ENCODE measurements around the gene FOXP1.

Gene FOXP1

DNA sequence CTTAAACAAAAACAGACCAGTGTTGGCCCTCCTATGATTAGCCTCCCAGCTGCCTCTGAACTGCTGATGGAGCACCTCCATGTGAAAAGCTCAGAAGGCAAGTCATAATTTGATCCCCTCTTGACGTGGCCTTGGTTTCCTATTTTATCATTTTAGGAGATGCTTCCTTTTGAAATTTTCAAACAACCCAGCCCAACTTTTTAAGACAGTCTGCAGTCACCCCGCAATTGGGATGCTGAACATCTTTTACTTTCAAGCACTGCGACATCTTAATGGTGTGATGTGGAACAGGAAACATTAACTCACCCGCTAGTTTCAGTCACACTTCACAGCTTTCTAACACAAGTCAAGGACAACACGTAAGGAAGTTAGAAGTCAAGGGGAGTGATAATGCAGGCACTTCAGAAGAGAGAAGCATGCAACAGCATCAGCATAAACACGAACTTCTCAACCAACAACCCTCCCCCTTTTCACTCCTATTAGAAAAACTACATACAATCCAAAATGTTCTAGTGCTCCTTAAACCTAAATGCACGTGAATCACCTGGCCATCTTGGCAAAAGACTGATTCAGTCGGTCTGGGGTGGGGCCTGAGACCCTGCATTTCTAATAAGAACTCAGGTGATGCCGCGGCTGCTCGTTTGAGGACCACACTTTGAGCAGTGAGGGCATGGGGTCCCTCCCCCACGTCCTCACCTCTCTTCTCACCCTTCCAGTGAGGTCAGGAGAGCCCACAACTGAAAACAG lies 161.5 kb downstream of the FOXP1 start:
- DNase-seq, result no peak

DNA sequence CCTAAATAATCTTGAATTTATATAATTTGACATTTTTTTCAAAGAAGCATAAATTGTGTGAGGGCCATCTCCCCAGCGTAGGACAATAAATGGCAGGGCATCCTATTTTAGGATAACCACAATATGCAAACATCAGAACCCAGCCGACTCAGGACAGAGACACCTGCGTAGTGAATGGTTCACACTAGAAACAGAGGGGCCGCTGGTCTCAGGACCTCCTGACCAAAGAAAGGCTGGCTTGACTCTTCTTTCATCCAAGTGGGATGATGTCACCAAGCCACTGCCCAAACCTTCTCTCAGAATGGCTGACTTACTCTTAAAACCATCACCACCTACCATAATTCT lies 162.1 kb downstream of the FOXP1 start:
- DNase-seq, result no peak

- DNase-seq, result no peak
Observed at GRCh38 chr3:71419369-71419768, 164.2 kb downstream of the FOXP1 start.

DNA sequence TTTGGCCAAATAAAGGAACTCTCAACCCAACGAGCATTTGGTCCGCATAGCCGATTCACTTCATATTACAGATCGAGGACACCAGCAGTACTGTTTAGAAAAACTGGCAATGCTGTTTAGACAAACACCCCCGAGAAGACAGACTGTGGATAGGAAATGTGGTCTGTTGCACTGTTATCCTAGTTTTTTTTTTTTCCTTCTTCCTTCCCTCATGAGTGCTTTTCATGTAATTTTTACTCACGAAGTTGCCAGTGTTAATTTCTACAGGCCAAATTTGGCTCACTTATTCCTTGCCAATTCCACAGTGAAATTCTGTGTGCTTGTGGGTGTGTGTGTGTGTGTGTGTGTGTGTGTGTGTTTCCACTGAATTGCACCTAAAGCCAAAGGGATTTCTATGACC lies 165.7 kb downstream of the FOXP1 start:
- no peak for DNase-seq

DNA sequence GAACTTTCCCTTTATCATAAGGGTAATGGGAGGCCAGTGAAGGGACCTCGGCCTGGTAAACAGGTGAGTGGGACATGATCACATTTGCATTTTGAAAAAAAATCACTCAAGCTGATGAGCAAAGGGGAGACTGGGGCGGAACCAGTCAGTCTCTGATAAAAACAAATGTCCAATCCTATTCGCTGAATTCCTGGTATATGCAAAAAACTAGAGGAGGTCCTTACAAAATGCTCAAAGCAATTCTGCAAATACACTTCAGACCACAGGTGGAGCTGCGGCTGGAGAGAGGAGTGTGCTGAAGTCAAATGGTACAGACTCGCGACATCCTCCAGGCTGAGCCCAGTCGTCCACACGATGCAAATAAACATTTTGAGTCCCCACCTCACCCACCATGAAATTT lies 166.7 kb downstream of the FOXP1 start:
- no peak for DNase-seq

DNA sequence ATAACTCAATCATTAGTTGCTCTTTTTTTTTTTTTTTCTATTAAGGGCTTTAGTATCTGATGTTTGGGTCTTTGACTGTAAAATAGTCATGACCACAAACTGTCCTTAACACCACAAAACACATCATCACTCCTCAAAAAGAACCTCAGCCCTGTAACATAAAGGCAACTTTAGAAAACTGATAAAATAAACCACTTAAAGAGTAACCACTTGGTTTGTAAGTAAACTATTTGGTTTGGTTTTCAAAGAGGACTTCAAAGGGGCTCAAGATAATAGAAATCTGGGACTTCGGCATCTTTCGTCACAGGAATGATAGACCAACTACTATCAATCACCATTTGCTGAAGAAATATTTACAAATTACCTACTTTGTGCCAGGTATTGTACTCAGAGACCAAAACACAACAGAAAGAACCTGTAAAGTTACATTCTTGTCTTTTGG lies 167.8 kb downstream of the FOXP1 start:
- no peak for DNase-seq

- DNase-seq, result no peak
Observed at GRCh38 chr3:71414189-71414927, 169.2 kb downstream of the FOXP1 start.

DNA sequence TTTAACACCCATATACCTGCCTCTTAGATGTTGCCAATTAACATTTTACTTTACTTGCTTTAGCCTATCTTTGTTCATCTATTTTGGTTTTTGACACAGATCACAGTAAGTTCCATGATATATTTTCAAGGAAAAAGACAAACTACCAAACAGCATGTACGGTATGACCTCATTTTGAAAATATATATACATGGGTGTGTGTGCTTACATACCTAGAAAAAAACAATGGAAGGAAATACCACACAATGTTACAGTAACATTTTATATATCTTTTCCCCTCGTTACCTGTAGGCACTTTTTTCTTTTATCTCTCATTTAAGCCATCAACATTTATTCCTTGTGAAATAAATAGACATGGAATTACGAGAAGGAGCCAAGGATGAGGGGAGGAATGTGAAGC lies 170.0 kb downstream of the FOXP1 start:
- DNase-seq, result no peak

DNA sequence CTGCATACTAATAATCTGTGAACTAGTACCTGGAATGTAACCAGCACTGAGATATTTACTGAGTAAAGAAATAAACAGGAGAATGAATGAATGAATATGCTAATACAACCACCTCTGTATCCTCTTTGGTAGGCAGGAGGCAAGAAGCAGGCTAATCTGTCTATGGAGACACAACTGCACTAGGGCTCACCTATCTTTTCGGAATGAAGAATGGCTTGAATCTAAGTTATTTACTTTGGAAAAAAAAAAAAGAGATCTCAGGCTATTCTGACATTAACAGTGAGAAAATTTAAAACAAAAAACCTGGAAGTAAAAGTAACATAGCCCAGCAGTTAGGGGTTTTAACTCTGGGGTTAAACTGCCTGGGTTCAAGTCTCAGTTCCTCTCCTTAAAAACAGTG lies 174.2 kb downstream of the FOXP1 start:
- no peak for DNase-seq

- DNase-seq, result no peak
Observed at GRCh38 chr3:71408903-71409302, 174.6 kb downstream of the FOXP1 start.

- DNase-seq, result no peak
Observed at GRCh38 chr3:71407823-71408222, 175.7 kb downstream of the FOXP1 start.

- no peak for DNase-seq
Observed at GRCh38 chr3:71406972-71407810, 176.3 kb downstream of the FOXP1 start.

- DNase-seq, result no peak
Observed at GRCh38 chr3:71402911-71403310, 180.6 kb downstream of the FOXP1 start.

GRCh38 chr3:71402280-71402679 lies 181.2 kb downstream of the FOXP1 start:
- no peak for DNase-seq

- DNase-seq, result no peak
Observed at GRCh38 chr3:71401695-71402231, 181.8 kb downstream of the FOXP1 start.

DNA sequence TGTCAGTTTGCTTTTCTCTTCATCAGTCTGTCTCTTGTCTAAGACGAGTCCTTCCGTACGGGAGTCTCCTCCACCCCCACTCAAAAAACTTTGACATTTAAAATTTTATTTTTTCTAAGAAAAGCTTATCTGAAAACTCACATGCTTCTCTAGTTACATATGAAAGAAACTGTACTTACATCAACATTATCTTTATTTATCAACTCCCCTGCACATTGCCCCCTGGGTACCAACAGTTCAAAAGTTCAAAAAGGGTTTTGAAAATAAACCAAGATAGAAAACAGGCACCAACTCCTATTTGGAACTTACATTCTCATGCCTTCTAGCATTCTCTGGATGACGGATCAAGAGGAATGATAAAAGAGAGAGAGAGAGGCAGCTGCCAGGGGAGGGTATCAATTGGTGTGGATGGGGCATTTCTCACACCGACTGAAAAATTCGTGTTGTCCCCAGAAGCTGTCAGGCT lies 182.5 kb downstream of the FOXP1 start:
- no peak for DNase-seq

GRCh38 chr3:71399478-71399877 lies 184.1 kb downstream of the FOXP1 start:
- no peak for DNase-seq

GRCh38 chr3:71398157-71398836 lies 185.2 kb downstream of the FOXP1 start:
- no peak for DNase-seq

DNA sequence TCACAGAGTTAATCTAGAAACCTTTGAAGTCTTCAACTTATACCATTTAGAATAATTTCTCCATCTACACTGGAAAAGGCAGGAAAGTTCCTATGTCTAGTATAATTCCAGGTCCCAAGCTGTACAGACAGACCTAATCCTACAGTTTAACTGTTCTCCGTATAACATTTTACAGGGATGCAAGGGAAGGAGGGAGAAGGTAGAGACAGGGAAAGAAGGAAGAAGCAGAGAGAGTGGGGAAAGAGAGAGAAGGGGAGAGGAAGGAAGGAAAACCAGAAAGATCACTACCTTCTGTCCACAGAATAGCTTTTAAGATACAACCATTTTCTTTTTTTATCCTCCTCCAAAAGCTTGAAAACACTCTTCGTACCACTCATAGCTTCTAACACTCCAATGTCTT lies 185.8 kb downstream of the FOXP1 start:
- DNase-seq, result no peak

GRCh38 chr3:71397046-71397445 lies 186.5 kb downstream of the FOXP1 start:
- DNase-seq, result no peak

GRCh38 chr3:71395927-71396695 lies 187.4 kb downstream of the FOXP1 start:
- DNase-seq, result no peak

DNA sequence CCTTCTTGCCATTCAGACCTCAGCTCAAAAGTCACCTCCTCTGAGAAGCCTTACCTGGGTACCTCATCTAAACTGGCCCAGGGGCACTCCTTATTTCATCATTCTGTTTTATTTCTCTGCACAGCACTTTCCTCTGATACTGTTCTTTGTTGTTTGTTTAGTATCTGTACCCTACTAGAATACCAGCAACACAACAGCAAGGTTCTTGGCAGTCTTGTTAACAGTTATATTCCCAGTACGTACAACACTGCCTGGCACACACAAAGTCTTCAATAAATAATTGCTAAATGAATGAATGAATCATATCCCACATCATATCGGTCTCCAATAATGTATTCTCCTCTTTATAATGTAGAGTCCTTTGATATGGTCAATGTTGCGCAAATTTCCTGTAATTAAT lies 188.1 kb downstream of the FOXP1 start:
- no peak for DNase-seq
